HG03521 (cell line): Measurements from ENCODE around the gene HEPH.
"Not testable (repeated sequence)": the region's sequence is repeated elsewhere in the genome, so short reads cannot be mapped to it uniquely, and the experiment has no call there.

ENCODE experiments used
- ATAC-seq: cut with Tn5 transposase; IDR thresholded peaks from one replicate; pipeline ENCODE4 v1.9.1; 2021; ENCODE audit warnings: mild to moderate bottlenecking, moderate library complexity; ENCODE audit not compliant: unreplicated experiment

HEPH gene

DNA sequence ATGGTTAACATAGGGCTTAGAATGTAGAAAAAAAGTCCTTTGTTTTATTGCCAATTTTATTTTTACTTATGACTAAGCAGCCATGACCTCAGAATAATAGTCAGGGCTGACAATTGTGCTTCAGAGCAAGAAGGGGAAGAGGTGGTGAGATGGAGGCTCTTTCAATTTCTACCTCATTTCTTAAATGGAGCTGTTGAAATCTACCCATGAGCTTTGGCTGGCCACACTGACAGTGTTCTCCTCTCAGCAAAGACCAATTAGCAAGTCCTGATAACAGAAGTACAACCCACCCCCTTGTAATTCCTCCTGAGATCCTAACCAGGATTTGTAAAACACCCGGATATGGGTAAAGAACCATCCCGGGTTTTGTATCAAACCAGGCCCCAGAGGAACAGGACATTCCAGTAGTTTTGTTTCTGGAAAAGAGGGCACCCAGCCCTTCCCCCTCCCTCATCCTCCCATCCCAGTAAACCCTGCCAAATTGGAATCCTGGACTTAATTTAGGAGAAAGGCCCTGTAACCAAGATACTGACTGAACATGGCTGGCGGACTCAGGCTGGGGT, at the start of gene HEPH:
Gene HEPH (plus strand): TSS at position 399 of the 563 bp plus-strand sequence. CDS start 6,324 bp downstream, outside the sequence.
- ATAC-seq = no peak

DNA sequence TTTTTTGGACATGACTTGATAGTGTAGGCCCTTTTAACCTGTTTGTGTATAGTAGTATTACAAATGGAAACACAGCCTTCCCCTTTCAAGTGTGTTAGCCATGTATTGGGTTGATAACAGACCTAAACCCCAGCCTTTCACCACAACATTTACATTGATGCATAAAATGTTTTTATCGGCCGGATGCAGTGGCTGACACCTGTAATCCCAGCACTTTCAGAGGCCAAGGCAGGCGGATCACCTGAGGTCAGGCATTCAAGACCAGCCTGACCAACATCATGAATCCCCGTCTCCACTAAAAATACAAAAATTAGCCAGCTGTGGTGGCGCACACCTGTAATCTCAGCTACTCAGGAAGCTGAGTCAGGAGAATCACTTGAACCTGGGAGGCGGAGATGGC, 45.3 kb upstream of the HEPH start:
- ATAC-seq = not testable (repeated sequence)

DNA sequence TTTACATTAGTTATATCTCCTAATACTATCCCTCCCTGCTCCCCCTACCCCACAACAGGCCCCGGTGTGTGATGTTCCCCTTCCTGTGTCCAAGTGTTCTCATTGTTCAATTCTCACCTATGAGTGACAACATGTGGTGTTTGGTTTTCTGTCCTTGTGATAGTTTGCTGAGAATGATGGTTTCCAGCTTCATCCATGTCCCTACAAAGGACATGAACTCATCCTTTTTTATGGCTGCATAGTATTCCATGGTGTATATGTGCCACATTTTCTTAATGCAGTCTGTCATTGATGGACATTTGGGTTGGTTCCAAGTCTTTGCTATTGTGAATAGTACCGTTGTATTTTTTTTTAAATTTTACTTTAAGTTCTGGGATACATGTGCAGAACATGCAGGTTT, 42.7 kb upstream of the HEPH start:
- ATAC-seq = not testable (repeated sequence)

DNA sequence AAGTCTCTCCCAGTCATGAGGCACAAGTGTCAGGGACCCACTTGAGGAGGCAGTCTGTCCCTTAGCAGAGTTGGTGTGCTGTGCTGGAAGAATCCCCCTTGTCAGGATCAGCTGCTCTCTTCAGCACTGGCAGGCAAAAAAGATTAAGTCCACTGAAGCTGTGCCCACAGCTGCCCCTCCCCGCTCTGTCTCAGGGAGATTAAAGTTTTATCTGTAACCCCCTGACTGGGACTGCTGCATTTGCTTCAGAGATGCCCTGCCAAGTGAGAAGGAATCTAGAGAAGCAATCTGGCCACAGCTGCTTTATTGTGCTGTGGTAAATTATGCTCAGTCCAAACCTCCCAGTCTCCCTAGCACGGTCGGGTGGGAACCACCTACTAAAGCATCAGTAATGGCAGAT, 37.4 kb upstream of the HEPH start:
- no peak for ATAC-seq

DNA sequence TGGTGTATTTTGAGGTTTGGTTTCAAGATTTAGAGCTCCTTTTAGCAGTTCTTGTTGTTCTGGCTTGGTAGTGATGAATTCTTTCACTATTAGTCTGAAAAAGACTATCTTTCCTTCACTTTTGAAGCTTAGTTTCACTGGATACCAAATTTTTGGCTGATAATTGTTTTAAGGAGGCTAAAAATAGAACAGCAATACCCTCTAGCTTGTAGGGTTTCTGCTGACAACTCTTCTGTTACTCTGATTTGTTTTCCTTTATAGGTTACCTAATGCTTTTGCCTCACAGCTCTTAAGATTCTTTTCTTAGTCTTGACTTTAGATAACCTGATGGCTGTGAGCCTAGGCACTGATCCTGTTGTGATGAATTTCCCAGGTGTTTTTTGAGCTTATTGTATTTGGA, 33.6 kb upstream of the HEPH start:
- ATAC-seq = no peak

GRCh38 chrX:66135284-66135683, 28.8 kb upstream of the HEPH start:
- ATAC-seq = not testable (repeated sequence)

DNA sequence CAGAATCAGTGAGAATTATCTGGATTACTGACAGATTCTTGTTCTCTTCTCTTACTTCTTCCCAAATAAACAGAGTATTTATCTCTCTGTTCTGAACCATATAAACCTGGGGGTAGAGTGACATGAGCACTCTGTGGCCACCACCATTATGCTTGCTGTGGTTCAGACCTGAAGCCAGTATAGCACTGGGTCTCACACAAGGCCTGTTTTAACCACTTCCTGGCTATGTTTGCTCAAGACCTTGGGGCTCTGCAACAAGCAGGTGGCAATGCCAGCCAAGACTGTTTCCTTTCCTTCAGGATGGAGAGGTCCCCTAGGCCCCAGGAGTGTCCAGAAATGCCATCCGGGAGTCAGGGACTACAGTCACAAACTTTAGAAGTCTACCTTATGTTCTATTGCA, 21.7 kb upstream of the HEPH start:
- no peak for ATAC-seq

- no peak for ATAC-seq
Measured at GRCh38 chrX:66144258-66144657, 19.8 kb upstream of the HEPH start.

- ATAC-seq = no peak
Measured at GRCh38 chrX:66149519-66149918, 14.5 kb upstream of the HEPH start.

- no peak for ATAC-seq
Measured at GRCh38 chrX:66150163-66150562, 13.9 kb upstream of the HEPH start.

DNA sequence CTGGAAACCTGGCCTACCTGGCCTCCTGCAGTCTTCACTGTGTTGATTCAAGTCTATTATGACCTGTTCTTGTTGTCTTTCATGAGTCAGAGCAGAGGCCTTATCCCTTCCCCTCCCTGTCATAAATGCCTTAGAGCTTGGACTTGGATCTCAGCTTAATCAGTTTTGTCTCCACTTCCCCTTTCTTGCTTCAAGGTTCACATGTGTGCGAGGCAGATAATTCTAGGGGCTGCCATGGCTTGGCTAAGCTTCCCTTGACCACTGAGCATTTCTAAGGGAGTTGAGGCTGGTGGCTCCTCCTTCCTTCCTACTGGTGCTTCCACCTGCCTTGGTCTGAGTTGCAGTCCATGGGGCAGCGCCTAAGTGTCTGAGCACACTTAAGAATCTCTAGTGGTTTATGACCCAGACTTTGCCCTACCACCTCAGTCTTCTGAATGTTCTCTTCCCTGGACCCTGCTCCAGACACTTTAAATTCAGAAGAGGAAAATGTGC, 1.7 kb upstream of the HEPH start:
- ATAC-seq = no peak

DNA sequence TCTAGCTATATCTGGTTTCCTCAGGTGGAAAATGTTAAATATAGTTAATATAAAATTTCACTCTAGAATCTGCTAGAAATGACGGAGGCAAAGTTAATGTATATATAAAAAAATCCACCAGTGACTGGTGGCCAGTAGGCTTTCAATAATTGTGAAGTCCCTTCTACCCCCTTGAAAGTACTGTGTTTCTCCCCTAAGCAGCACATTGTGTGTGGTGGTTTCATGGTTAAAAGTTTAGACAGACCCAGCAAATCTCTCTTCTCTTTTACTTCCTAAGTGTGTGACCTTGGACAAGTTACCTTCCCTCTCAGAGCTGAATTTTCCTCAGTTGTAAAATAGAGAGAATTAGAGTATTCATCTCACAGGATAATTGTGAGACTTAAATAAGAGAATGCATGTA, 600 bp upstream of the HEPH start:
- no peak for ATAC-seq

GRCh38 chrX:66164470-66164869, 423 bp downstream of the HEPH start:
- ATAC-seq = no peak

DNA sequence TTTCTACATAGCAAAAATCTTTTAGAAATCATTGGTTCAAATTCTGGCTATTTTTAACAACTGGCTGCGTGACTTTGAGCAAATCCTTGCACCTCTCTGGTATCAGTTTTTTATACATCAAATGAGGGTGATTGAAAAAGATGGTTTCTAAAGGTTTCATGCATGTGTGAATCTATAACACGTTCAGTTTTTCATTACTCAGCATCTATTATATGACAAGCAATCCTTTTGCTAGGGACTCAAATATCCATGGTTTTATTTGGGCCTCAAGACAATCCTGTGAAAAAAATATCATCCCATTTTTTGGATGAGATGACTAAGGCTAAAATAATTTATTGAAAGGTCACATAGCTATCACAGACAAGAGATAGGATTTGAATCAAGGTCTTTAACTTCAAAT, 884 bp downstream of the HEPH start:
- no peak for ATAC-seq

GRCh38 chrX:66166671-66167070, 2.6 kb downstream of the HEPH start:
- no peak for ATAC-seq

DNA sequence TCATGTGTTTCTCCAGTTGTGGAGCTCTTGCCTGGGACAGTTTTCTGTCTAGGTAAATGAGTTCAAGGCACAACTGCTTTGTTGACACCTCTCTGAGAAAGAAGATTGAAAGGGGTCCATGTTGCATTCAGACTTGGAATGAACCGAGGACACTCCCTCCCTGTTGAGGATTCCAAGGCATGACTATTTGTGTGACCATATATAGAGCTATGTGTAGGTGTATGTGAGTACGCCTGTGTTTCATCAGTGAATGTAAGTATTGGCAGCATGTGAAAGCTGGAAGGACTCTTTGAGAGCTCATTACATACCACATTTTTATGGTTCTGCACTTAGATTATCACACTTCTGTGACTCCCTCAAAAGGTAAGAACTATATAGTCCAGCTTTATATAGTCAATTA, 3.4 kb downstream of the HEPH start:
- no peak for ATAC-seq

DNA sequence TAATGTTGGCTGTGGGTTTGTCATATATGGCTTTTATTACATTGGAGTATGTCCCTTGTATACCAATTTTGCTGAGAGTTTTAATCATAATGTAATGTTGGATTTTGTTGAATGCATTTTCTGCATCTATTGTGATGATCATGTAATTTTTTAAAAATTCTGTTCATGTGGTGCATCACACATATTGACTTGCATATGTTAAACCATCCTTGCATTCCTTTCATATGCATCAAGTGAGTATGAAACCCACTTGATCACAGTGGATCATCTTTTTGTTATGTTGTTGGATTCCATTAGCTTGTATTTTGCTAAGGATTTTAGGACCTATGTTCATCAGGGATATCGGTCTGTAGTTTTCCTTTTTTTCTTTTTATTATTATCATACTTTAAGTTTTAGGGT, 12.1 kb downstream of the HEPH start:
- no peak for ATAC-seq

- no peak for ATAC-seq
Measured at GRCh38 chrX:66191563-66191962, 27.5 kb downstream of the HEPH start.

GRCh38 chrX:66193821-66194220, 29.8 kb downstream of the HEPH start:
- no peak for ATAC-seq

- ATAC-seq = no peak
Measured at GRCh38 chrX:66200050-66200664, 36.1 kb downstream of the HEPH start.

- ATAC-seq = no peak
Measured at GRCh38 chrX:66200855-66201795, 37.1 kb downstream of the HEPH start.

GRCh38 chrX:66203114-66203513, 39.1 kb downstream of the HEPH start:
- ATAC-seq = no peak
